Astrocyte of the hippocampus (primary cell): ENCODE measurements around the gene PPP1R14B.
A peak's percentile ranks its signal among the peaks of the same experiment; 100 is the strongest.

ENCODE experiments used
- DNase-seq: peaks from one replicate; pipeline ENCODE4 v3.0.0; 2011; ENCODE audit warnings: low read depth, low spot score

The PPP1R14B gene

DNA sequence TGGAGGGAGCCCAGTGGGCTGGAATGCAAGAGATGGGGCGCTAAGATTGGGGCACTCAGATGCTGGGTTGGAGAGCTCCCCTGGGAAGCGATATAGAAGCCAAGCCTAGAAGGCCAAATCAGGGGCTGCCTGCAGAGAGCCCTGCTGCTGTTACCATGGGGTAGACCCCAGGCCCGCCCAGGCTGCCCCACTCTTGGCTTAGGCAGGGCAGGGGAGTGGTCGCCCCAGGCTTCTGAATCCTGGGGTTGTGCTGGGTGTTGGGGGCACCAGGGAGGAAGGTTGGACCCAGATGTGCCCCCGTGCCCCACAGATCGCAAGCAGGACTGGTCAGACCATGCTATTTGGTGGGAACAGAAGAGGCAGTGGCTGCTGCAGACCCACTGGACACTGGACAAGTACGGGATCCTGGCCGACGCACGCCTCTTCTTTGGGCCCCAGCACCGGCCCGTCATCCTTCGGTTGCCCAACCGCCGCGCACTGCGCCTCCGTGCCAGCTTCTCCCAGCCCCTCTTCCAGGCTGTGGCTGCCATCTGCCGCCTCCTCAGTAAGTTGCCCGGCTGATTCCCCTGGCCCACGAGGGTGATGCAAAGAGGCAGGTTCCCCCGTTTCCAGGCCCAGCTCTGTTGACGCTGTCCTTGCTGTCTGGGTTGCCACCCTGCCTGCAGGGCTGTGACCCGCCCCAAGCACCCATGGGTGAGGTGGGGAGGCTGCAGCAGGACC lies 36.3 kb downstream of the PPP1R14B start:
- DNase-seq: no peak

DNA sequence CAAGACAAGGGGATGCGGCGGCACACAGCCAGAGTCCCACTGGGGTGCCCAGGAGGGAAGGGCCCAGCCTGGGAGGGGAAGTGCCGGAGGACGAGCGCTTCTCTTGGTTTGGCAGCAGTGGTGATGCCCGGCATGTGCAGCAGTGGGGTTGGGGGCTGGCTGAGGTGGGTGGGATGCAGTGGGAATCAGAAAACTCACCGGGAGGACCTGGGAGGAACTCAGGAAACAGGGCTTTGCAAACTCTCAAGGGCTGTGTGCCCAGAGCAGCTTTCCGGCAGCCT lies 37.2 kb downstream of the PPP1R14B start:
- DNase-seq: no peak

DNA sequence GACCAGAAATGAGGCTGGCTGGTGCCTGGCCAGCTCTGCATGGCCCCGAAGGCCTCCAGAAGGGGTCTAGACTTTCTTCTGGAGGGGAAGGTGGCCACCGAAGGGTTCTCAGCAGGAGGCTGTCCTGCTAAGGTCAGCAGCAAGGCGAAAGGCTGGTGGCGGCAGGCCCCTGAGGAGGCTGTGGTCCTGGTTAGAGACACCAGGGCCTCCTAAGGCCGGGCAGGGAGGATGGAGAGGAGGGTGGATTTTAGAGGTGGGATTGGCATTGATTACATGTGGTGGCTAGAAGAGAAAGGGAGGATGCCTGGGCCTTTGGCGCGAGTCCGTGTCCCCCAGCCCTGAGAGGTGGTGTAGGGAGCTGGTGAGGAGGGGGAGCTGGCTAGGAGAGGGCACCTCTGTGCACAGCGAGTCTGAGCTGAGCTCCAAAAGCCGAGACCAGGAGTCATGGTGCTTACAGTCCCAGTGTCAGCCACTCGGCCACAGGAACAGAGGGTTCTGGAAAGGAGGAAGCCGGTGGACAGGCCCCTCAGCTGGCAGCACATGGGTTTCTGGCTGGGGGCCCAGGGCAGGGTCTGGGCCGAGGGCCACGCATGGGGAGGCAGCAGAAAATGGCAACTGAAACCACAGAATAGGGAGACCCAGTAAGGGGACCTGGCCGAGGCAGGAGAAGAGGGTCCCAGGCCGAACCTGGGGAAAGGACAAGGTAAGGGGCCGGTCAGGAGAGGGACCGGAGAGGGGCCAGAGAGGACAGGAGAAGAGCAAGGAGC lies 37.8 kb downstream of the PPP1R14B start:
- no peak for DNase-seq

DNA sequence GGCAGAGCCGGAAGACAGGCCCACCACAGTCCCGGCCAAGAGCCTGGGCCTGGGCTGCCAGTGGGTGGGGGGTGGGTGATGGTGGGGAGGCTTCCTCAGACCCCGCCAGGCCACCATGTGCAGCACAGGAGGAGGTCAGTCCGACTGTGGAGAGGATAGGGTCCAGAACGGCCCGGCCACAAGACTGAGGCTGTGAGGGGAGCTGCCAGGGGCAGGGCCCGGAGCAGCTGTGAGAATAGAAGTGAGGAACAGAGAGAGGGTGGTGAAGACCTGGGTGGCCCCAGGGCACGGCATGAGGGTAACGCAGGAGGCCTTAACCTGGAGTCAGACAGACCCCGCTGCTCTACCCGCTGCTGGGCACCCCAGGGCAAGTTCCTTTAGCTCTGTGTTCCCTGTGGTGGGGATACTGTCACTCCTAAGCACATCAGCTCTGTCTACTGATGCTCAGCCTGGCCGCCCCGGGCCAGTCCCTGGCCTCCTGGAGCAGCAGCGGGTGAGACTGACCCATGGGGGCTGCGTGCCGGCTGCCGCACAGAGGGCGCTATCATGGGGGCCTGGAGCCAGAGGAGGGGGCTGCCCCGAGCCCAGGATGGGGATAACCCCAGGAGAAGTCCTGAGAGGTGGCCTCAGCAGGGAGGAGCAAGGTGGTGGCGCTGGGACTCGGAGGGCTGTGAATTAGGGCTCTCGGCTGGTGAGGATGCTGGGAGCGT lies 38.5 kb downstream of the PPP1R14B start:
- no peak for DNase-seq

DNA sequence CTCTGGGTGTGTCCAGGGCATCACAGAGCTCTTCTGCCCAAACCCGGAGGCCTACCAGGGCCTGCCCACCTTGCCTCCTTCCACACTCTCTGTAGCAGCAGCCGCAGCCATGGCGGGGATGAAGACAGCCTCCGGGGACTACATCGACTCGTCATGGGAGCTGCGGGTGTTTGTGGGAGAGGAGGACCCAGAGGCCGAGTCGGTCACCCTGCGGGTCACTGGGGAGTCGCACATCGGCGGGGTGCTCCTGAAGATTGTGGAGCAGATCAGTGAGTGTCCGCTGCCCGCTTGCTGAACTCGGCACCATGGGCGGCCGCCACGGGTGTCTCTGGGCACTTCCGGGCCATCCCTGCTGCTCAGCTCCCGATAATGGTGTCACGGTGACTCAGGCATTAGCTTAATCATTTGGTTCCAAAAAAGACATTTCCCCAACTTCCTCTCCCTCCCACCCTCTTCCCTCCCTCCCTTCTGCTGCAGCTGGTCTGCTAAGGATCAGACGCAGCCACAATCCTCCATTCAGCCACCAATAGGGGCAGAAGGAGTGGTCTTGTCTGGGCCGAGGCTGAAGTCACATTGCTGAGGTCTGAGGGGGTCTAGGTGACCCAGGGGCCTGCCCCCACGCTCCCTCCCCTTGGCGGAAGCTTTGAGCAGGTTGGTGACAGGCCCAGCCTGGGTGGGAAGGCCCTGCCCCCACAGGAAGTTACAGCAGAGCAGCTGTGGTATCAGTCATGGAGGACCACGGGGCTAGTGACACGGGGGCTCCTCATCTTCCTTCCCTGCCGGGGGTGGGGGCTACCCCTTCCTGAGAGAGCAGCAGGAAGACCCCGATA lies 39.3 kb downstream of the PPP1R14B start:
- peak; percentile 36 for DNase-seq

DNA sequence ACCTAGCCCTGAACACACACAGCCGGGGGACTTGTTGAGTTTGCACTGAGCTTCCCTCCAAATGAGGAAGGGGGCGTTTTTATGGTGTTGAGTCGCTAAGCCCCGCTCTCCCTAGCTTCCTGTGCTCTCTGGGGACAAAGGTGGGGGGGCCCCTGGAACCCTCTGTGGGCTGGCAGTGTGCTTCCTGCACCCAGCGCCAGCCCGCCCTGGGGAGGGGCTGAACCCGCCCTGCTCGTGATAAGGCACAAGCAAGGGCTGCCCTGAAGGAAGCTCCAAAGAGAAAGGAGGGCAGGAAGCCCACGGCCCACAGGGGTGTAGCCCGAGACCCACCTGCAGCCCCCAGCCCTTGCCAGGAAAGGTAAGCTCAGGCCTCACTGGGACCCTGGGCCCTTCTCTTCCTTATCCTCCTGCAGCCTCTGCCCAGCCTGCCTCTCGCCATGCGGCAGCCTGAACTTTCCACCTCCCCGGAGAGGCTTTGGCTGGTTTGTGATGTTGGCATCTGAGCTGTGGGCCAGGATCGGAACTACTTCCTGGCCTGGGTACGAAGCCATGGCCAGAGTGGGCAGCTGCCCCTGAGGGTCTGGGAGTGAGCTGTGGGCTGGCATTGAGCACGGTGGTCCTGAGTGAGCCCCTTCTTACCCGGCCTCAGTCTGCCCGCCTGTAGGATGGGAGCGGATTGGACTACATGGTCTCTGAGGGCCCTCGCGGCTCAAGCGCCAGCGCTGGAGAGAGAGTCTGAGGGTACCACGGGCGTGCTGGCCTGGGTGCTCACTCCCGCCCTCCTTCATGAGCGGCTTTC lies 40.1 kb downstream of the PPP1R14B start, which contains the start of gene FERMT3:
TSS of gene FERMT3 (plus strand) at position 265 of the 799 bp plus-strand sequence. CDS start 644 bp downstream, outside the sequence.
- no peak for DNase-seq

DNA sequence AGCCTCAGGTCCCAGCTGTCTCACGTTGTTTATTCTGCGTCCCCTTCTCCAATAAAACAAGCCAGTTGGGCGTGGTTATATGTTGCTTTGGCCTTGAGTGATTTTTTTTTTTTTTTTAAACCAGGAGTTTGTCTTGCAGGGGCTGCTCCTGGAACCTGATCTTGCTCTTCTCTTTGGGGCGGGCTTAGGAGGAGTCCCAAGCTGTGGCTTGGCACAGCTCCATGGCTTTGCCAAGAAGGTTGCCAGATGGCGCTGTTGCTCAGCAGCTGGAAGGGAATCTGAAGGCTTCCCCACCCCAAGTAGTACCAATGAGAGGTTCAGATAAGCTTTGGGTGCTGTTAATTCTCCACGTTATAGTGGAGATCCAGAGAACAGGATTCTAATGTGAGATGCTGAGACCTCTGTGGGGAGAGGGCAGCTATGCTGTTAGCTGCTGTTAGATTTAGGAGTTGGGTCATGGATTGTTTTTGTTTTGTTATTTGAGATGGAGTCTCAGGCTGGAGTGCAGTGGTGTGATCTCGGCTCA lies 42.2 kb downstream of the PPP1R14B start:
- peak; percentile 97 for DNase-seq

DNA sequence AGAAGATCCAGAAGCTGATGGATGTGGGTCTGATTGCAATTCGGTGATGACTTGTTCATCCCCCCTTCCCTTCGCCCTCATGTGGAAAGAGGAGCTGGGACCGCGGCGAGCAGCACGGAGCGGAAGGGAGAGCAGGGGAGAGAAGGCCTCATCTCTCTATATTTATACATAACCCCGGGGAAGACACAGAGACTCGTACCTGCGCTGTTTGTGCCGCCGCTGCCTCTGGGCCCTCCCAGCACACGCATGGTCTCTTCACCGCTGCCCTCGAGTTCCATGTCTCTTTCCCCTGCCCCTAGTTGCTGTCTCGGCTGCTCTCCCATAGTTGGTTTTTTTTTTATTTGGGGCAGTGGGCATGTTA lies 42.7 kb downstream of the PPP1R14B start:
- no peak for DNase-seq

DNA sequence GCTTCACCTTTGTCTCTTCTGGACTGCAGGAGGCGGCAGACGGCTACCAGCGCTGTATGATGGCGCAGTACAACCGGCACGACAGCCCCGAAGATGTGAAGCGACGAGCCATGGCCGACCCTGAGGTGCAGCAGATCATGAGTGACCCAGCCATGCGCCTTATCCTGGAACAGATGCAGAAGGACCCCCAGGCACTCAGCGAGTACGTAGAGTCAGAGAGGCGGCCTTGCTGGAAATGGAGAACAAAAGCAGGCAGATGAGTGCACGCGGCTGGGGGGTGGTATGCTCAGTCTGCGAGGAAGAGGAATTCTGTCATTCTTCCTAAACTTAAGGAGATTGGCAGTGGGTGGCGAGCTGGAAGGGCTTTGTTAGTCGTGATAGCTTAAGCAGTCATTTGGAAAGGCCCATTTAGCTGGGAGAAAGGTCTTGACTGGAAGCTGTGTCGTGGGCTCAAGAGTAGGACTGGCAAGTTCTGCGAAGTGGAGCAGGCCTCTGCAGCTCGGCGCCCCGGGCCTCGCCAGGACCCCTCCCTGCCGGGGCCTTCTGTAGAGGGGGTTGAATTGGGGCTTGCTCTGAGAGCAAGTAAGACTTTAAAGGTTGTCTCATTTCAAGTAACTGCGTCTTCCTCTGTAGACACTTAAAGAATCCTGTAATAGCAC lies 43.2 kb downstream of the PPP1R14B start:
- no peak for DNase-seq

DNA sequence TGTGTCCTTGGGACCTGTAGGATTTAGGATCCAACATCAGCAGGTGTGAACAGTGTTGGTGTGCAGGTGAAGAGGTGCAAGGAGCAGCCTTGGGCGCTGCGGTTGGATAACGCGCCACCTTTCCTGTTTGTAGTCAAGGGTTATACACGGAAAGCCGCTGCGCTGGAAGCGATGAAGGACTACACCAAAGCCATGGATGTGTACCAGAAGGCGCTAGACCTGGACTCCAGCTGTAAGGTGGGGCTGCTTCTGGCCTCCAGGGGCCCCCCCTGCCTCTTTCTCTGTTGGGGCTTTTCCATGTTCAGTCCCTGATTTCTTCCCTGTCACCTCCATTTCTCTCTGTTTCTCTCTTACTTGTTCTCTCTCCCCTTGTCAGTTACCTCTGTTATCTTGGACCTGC lies 43.8 kb downstream of the PPP1R14B start:
- DNase-seq: no peak

DNA sequence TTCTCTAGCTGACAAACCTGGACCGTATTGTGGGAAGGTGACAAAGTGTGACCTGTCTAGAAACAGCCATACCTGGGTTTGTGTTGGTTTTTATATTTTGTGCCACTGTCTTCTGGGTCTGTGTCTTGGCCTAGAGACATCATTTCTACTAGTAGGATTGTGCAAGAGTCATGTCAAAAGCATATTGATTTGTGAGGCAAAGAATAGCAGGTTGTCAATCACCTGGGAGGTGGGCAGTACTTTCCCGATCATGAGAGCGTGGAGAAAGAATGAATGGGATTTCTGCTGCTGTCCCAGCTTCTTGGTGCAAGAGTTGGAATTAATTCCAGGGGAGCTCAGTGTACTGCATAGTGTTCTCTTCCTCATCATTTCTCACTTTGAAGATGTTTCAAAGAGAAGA lies 45.2 kb downstream of the PPP1R14B start:
- DNase-seq: no peak

DNA sequence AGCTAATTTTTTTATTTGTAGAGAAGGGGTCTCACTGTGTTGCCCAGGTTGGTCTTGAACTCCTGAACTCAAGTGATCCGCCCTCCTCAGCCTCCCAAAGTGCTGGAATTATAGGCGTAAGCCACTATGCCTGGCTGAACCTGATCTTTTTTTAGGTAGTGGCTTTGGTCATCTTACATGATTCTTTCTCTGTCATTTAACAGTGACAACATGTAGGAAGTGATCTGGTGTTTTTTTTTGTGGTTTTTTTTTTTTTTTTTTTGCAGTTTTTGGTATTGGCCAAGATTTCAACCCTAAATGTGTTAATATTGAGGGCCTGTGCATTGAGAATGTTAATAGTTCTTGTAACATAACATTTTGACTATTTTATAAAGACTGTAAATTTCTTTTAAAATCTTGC lies 48.2 kb downstream of the PPP1R14B start:
- DNase-seq: no peak

DNA sequence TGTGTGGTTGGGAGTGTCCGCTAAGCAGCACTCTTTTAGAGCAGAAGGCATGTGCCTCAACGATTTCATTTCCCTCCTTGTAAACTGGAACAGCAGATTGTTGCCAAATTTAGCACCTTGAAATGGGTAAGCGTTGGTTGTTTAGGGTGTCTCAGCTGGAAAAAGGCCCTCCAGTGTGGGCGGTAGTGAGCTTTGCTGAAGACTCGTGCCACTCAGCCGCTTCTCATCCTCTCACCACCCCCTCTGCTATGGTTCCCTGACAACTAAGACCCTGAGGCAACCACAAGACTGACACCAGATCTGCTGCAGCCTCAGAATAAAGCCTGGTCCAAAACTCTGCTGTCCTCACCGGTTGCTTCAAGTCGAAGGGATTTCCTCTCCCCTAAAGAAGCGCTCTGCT lies 50.1 kb downstream of the PPP1R14B start:
- no peak for DNase-seq
